Measurements from ENCODE around the gene TFF3. TPM values are rescaled to one million over a fixed set of nuclear protein-coding genes. Genes with fewer than 3 reads are reported as not detected.

The TFF3 gene
- polyA plus RNA-seq, 1 donor from 2014 or later, result not detected

DNA sequence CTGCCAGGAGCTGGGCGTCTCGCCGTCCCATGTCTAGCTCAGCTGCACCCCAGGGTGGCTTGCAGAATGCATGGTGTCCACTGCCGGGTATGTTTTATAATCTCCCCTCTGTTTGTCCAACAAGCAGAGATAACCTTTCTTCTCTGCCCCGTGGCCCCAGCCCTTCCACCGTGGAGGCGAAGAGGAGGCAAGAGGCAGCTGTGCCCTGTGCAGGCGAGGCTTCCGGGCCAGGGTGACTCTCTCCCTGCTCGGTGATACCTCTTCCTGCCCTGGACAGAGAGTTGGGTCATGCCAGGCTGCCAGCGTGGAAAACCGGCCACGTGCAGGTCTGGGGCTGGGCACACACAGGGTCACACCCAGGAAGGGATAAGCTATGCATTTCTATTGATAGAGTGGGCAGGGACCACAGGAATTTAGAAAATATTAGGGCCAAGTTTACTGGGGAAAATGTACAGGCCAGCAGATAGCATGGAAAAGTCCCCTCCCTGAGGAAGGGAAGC lies 35.8 kb upstream of the TFF3 start, which contains the start of gene TFF2:
Gene TFF2 (minus strand): TSS at position 68 of the 500 bp plus-strand sequence. CDS start 37 bp downstream, at position 31.
- Histone ChIP-seq H3K36me3 (ENCODE audit: insufficient read depth, low read length) (no peaks in the 10 kb centered on the region), H3K9me2 (ENCODE audit: insufficient read depth, low read length) (no peaks in the 10 kb centered on the region), H3K4me3 (ENCODE audit: low read length) (no peak within 1 kb of the TSS), H3K27ac (ENCODE audit: low read length) (no peak within 1 kb of the TSS), H4K20me1 (ENCODE audit: insufficient read depth) (no peaks in the 10 kb centered on the region), H3K4me2 (ENCODE audit: low read length) (no peak within 1 kb of the TSS), H3F3A (ENCODE audit: insufficient read depth, low read length, poor library complexity, severe bottlenecking) (no peaks in the 10 kb centered on the region), H3K9ac (ENCODE audit: low read length) (no peak within 1 kb of the TSS), H2AFZ (ENCODE audit: low read depth, low read length) (no peak within 1 kb of the TSS), H3K79me2 (replicated peaks; ENCODE audit: insufficient read depth, low read length) (no peaks in the 10 kb centered on the region), H3K27me3 (ENCODE audit: insufficient read depth, low read depth, low read length) (no peaks in the 10 kb centered on the region), H3K9me3 (ENCODE audit: low read length) (no peaks in the 10 kb centered on the region)
- TF ChIP-seq EP300 (conservative IDR thresholded peaks at IDR 0.05; ENCODE audit: poor library complexity, severe bottlenecking), result no peak
- TF ChIP-seq TAF1 (IDR thresholded peaks at IDR 0.05; ENCODE audit: low read depth), result no peak
- TF ChIP-seq RAD21 (conservative IDR thresholded peaks at IDR 0.05), result no peak
- TF ChIP-seq MXI1 (conservative IDR thresholded peaks at IDR 0.05; ENCODE audit: poor library complexity, severe bottlenecking), result no peak
- TF ChIP-seq EZH2 (IDR thresholded peaks at IDR 0.05; ENCODE audit: borderline replicate concordance, insufficient read depth, low read length, poor library complexity, severe bottlenecking), result no peak
- TF ChIP-seq POLR2AphosphoS5 (IDR thresholded peaks at IDR 0.05), result no peak

GRCh38 chr21:42350318-42350910 lies 35.2 kb upstream of the TFF3 start:
- H3K9ac ChIP-seq (ENCODE audit: low read length), result no peak overlapping the region
- TF ChIP-seq REST (IDR thresholded peaks at IDR 0.05; ENCODE audit: borderline replicate concordance) (no peak), RAD21 (conservative IDR thresholded peaks at IDR 0.05) (no peak), TAF1 (IDR thresholded peaks at IDR 0.05; ENCODE audit: low read depth) (no peak), SMC3 (conservative IDR thresholded peaks at IDR 0.05; ENCODE audit: poor library complexity) (no peak), POLR2AphosphoS5 (IDR thresholded peaks at IDR 0.05) (no peak), EP300 (conservative IDR thresholded peaks at IDR 0.05; ENCODE audit: poor library complexity, severe bottlenecking) (no peak), CTCF (IDR thresholded peaks at IDR 0.05; ENCODE audit: poor library complexity, severe bottlenecking) (no peak), MXI1 (conservative IDR thresholded peaks at IDR 0.05; ENCODE audit: poor library complexity, severe bottlenecking) (no peak), EZH2 (IDR thresholded peaks at IDR 0.05; ENCODE audit: borderline replicate concordance, insufficient read depth, low read length, poor library complexity, severe bottlenecking) (no peak)
- H3K27ac ChIP-seq (ENCODE audit: low read length), result no peak overlapping the region
- H3K4me3 ChIP-seq (ENCODE audit: low read length), result no peak overlapping the region
- H3K27me3 ChIP-seq (ENCODE audit: insufficient read depth, low read depth, low read length), result no peaks in the 10 kb centered on the region
- no peaks in the 10 kb centered on the region for H4K20me1 ChIP-seq (ENCODE audit: insufficient read depth)
- no peaks in the 10 kb centered on the region for H3F3A ChIP-seq (ENCODE audit: insufficient read depth, low read length, poor library complexity, severe bottlenecking)
- no peak overlapping the region for H2AFZ ChIP-seq (ENCODE audit: low read depth, low read length)
- H3K79me2 ChIP-seq (replicated peaks; ENCODE audit: insufficient read depth, low read length), result no peaks in the 10 kb centered on the region
- H3K4me2 ChIP-seq (ENCODE audit: low read length), result no peak overlapping the region
- H3K9me2 ChIP-seq (ENCODE audit: insufficient read depth, low read length), result no peaks in the 10 kb centered on the region
- no peaks in the 10 kb centered on the region for H3K36me3 ChIP-seq (ENCODE audit: insufficient read depth, low read length)
- H3K9me3 ChIP-seq (ENCODE audit: low read length), result no peaks in the 10 kb centered on the region

All from neural cell (in vitro differentiated cells).